Left ventricle myocardium inferior (tissue), 1 donor: Measurements from ENCODE around the gene SUN5. TPM values are rescaled to one million over a fixed set of nuclear protein-coding genes. Genes with fewer than 3 reads are reported as not detected.

Experiments used
- DNase-seq: peaks from one replicate; pipeline ENCODE4 v3.0.0-alpha.2; 2020
- H3K27ac ChIP-seq: fragments of 200-600 bp; replicated peaks from 2 replicates; pipeline ENCODE4 v1.8.0; 2021
- H3K27me3 ChIP-seq: fragments of 200-600 bp; 2 replicates; pipeline ENCODE4 v1.8.0; 2021; ENCODE audit warnings: low read depth
- H3K36me3 ChIP-seq: fragments of 200-600 bp; 2 replicates; pipeline ENCODE4 v1.8.0; 2021
- H3K4me1 ChIP-seq: fragments of 200-600 bp; 2 replicates; pipeline ENCODE4 v1.8.0; 2021
- H3K4me3 ChIP-seq: fragments of 200-600 bp; 2 replicates; pipeline ENCODE4 v1.8.0; 2021; ENCODE audit warnings: mild to moderate bottlenecking, moderate library complexity
- H3K9me3 ChIP-seq: fragments of 200-600 bp; replicated peaks from 2 replicates; pipeline ENCODE4 v1.8.0; 2021
- intact Hi-C: fragments of 100-400 bp; cut with micrococcal nuclease; formaldehyde crosslinking; loops from one replicate; pipeline ENCODE4 v1.11.0; 2022
- total RNA-seq: library from RNA; stranded (reverse); fragmentation: NEBNext Ultra II Directional; extraction: Animal tissue kit (Norgen Biotek cat#: 25700); gene quantifications from one replicate; pipeline ENCODE4 v1.2.1, GENCODE V29; 2021
- TF ChIP-seq, protein P1 (sequence below): fragments of 200-600 bp; IDR thresholded peaks from 2 replicates; pipeline ENCODE4 v1.8.0; 2021; ENCODE audit warnings: antibody characterized with exemption, mild to moderate bottlenecking, borderline replicate concordance
- donor health status: DM: no; HTN: yes; CAD: no; lungs with severe emphysema.

SUN5 gene
- total RNA-seq, 1 donor from 2014 or later = not detected

- no peak overlapping the region for H3K27ac ChIP-seq
- intact Hi-C loops = no loop called here
- peaks cover 16% of the 10 kb centered on the region for H3K4me1 ChIP-seq
- H3K9me3 ChIP-seq = no peaks in the 10 kb centered on the region
- no peak overlapping the region for H3K4me3 ChIP-seq
- DNase-seq = no peak
- TF ChIP-seq, protein P1, sequence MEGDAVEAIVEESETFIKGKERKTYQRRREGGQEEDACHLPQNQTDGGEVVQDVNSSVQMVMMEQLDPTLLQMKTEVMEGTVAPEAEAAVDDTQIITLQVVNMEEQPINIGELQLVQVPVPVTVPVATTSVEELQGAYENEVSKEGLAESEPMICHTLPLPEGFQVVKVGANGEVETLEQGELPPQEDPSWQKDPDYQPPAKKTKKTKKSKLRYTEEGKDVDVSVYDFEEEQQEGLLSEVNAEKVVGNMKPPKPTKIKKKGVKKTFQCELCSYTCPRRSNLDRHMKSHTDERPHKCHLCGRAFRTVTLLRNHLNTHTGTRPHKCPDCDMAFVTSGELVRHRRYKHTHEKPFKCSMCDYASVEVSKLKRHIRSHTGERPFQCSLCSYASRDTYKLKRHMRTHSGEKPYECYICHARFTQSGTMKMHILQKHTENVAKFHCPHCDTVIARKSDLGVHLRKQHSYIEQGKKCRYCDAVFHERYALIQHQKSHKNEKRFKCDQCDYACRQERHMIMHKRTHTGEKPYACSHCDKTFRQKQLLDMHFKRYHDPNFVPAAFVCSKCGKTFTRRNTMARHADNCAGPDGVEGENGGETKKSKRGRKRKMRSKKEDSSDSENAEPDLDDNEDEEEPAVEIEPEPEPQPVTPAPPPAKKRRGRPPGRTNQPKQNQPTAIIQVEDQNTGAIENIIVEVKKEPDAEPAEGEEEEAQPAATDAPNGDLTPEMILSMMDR = no peak
- H3K27me3 ChIP-seq = peaks cover 5% of the 10 kb centered on the region
- H3K36me3 ChIP-seq = no peaks in the 10 kb centered on the region
These were observed 19.4 kb downstream of the SUN5 start for GRCh38 chr20:32984631-32985354.

GRCh38 chr20:32984196-32984595 is 20.0 kb downstream of the SUN5 start:
- Histone ChIP-seq H3K9me3 (no peaks in the 10 kb centered on the region), H3K36me3 (no peaks in the 10 kb centered on the region), H3K4me3 (no peak overlapping the region), H3K4me1 (peaks cover 16% of the 10 kb centered on the region), H3K27ac (peak overlapping the region; percentile 87), H3K27me3 (peaks cover 5% of the 10 kb centered on the region)
- TF ChIP-seq, protein P1 = no peak
- no peak for DNase-seq
- intact Hi-C loops = no loop called here

- DNase-seq = no peak
These were observed 20.6 kb downstream of the SUN5 start for GRCh38 chr20:32983459-32984112.

GRCh38 chr20:32982617-32983458 is 21.4 kb downstream of the SUN5 start:
- intact Hi-C loops = no loop called here
- H3K4me1 ChIP-seq = peaks cover 16% of the 10 kb centered on the region
- peak overlapping the region; percentile 87 for H3K27ac ChIP-seq
- H3K4me3 ChIP-seq = no peak overlapping the region
- DNase-seq = peak; percentile 48
- TF ChIP-seq, protein P1 = no peak
- no peaks in the 10 kb centered on the region for H3K9me3 ChIP-seq
- no peaks in the 10 kb centered on the region for H3K36me3 ChIP-seq
- H3K27me3 ChIP-seq = peaks cover under 1% of the 10 kb centered on the region

More at GRCh38 chr20:32983459-32984112, 20.6 kb downstream of the SUN5 start:
- no peaks in the 10 kb centered on the region for H3K36me3 ChIP-seq
- H3K9me3 ChIP-seq = no peaks in the 10 kb centered on the region
- peaks cover 16% of the 10 kb centered on the region for H3K4me1 ChIP-seq
- H3K4me3 ChIP-seq = no peak overlapping the region
- peaks cover 5% of the 10 kb centered on the region for H3K27me3 ChIP-seq
- intact Hi-C loops = no loop called here
- peak overlapping the region; percentile 87 for H3K27ac ChIP-seq
- TF ChIP-seq, protein P1 = no peak

DNA sequence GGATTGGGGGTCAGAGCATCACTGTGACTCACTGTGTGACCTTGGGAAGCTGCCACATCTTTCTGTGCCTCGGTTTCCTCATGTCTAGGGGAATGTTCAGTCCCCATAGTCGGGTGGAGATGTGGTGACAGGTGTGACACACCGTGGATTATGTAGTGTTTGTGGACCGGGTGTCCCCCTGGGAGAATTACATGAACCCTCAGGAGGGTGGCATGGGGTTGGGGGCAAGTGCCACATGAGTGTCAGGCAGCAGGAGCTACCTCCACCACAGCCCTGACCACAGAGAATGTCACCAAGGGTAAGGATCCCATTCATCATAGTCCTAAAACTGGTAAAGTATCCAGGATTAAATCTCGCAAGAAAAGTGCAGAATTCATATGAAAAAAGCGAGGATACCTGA is 23.2 kb downstream of the SUN5 start:
- Histone ChIP-seq H3K9me3 (no peaks in the 10 kb centered on the region), H3K4me3 (no peak overlapping the region), H3K27me3 (no peaks in the 10 kb centered on the region), H3K27ac (no peak overlapping the region), H3K36me3 (no peaks in the 10 kb centered on the region), H3K4me1 (peaks cover 16% of the 10 kb centered on the region)
- TF ChIP-seq, protein P1 = no peak
- no peak for DNase-seq
- intact Hi-C loops = no loop called here
